Peyer's patch (tissue), 4 donors: Measurements from ENCODE around the gene SSMEM1. TPM values are rescaled to one million over a fixed set of nuclear protein-coding genes. Genes with fewer than 3 reads are reported as not detected.

Source experiments
- DNase-seq, 3 donors: peaks; one replicate each; pipeline ENCODE4 v3.0.0-alpha.2; 2017 to 2019
- H3K27ac ChIP-seq, 4 donors: fragments of 200-600 bp; sonication (generic); one replicate each; pipeline ENCODE4 v1.5.1; 2016 to 2019
- H3K27me3 ChIP-seq, 2 donors: fragments of 200-600 bp; sonication (generic); one replicate each; pipeline ENCODE4 v1.5.1; 2019
- H3K36me3 ChIP-seq, 3 donors: fragments of 200-600 bp; sonication (generic); one replicate each; pipeline ENCODE4 v1.5.1; 2016 to 2019
- H3K4me1 ChIP-seq, 4 donors: fragments of 200-600 bp; sonication (generic); one replicate each; pipeline ENCODE4 v1.5.1; 2016 to 2019
- H3K4me3 ChIP-seq, 4 donors: fragments of 200-600 bp; sonication (generic); 1 replicate in 3 of 4; 2 replicates in 1 of 4; pipeline ENCODE4 v1.5.1; 2016 to 2019; ENCODE audit warnings: mild to moderate bottlenecking in 1 of 4
- H3K9me3 ChIP-seq, 4 donors: fragments of 200-600 bp; sonication (generic); one replicate each; pipeline ENCODE4 v1.5.1; 2016 to 2019; ENCODE audit warnings: mild to moderate bottlenecking in 1 of 4
- POLR2A ChIP-seq, 2 donors: fragments of 450-650 bp; IDR thresholded peaks; one replicate each; pipeline ENCODE4 v1.5.1; 2017; ENCODE audit warnings: antibody characterized with exemption in 2 of 2, mild to moderate bottlenecking in 2 of 2, moderate library complexity in 2 of 2
- total RNA-seq, 4 donors: library from RNA; depleted of rRNA; stranded (reverse); fragments of >200 nt; gene quantifications; one replicate each; pipeline ENCODE4 v1.1.0, GENCODE V29; 2016
- TF ChIP-seq, protein P1 (sequence below), 6 experiments: fragments of 450-650 bp in 4 of 6; fragments of 200-600 bp in 2 of 6; sonication (generic) in 1 of 6; IDR thresholded peaks; one replicate each; pipeline ENCODE4 v1.5.1; 2017 to 2019; ENCODE audit warnings: antibody characterized with exemption in 6 of 6, mild to moderate bottlenecking in 3 of 6, moderate library complexity in 1 of 6

The SSMEM1 gene
- total RNA-seq, 4 donors from 2014 or later, result not detected

DNA sequence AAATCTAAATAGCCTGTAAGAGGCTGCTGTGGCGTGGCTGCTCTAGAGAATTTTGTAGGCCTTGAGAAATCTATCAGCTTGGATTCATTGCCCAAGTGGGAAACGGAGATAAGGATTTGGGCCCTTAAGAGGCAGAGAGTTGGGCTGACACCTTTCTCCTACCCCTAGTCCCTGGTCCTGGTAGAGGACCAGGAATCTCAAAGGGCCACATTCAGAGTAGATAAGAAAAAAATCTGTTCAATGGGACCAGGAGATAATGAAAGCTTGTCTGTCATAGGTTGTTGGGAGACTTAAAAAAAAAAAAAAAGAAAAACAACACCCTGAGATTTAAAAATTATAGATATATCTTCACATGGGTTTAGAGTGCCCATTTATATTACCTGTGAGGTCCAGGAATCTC is 20.3 kb upstream of the SSMEM1 start:
- no peak overlapping the region for H3K4me3 ChIP-seq
- DNase-seq, result no peak
- H3K4me1 ChIP-seq, result no peaks in the 10 kb centered on the region
- H3K36me3 ChIP-seq, result peaks cover 0 to 51% (median 0%) of the 10 kb centered on the region in 3 donors
- TF ChIP-seq, protein P1, sequence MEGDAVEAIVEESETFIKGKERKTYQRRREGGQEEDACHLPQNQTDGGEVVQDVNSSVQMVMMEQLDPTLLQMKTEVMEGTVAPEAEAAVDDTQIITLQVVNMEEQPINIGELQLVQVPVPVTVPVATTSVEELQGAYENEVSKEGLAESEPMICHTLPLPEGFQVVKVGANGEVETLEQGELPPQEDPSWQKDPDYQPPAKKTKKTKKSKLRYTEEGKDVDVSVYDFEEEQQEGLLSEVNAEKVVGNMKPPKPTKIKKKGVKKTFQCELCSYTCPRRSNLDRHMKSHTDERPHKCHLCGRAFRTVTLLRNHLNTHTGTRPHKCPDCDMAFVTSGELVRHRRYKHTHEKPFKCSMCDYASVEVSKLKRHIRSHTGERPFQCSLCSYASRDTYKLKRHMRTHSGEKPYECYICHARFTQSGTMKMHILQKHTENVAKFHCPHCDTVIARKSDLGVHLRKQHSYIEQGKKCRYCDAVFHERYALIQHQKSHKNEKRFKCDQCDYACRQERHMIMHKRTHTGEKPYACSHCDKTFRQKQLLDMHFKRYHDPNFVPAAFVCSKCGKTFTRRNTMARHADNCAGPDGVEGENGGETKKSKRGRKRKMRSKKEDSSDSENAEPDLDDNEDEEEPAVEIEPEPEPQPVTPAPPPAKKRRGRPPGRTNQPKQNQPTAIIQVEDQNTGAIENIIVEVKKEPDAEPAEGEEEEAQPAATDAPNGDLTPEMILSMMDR (IDR thresholded peaks at IDR 0.05), result no peak
- no peak for TF ChIP-seq POLR2A (IDR thresholded peaks at IDR 0.05)
- no peaks in the 10 kb centered on the region for H3K9me3 ChIP-seq
- H3K27me3 ChIP-seq, result no peaks in the 10 kb centered on the region
- H3K27ac ChIP-seq, result no peak overlapping the region

GRCh38 chr7:130189343-130189742 is 18.3 kb upstream of the SSMEM1 start:
- no peaks in the 10 kb centered on the region for H3K9me3 ChIP-seq
- H3K27ac ChIP-seq, result no peak overlapping the region
- H3K4me3 ChIP-seq, result no peak overlapping the region
- peaks cover 0 to 47% (median 0%) of the 10 kb centered on the region in 3 donors for H3K36me3 ChIP-seq
- TF ChIP-seq, protein P1 (IDR thresholded peaks at IDR 0.05), result no peak
- TF ChIP-seq POLR2A (IDR thresholded peaks at IDR 0.05), result no peak
- H3K27me3 ChIP-seq, result no peaks in the 10 kb centered on the region
- no peak for DNase-seq
- no peaks in the 10 kb centered on the region for H3K4me1 ChIP-seq

DNA sequence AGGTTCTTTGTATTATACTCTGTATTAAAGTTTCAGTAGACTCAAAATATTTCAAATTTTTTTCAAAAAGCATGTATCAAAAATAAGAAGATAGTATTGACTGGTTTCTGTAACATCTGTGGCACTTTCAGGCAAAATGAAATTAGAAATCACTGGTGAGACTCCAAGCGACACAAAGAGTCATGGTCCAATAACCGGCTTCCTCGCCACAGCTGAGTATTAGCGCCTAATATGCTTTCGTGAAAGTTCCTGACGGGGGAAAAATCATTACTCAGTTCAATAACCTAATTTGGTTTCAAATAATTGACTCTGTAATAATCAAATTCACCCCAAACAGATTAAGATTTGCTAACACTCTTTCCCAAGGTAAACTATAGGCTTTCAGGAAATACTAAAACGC is 15.9 kb upstream of the SSMEM1 start:
- no peak overlapping the region for H3K4me3 ChIP-seq
- H3K9me3 ChIP-seq, result no peaks in the 10 kb centered on the region
- H3K27me3 ChIP-seq, result no peaks in the 10 kb centered on the region
- H3K36me3 ChIP-seq, result peaks cover 0 to 49% (median 0%) of the 10 kb centered on the region in 3 donors
- no peak for DNase-seq
- no peak for TF ChIP-seq POLR2A (IDR thresholded peaks at IDR 0.05)
- TF ChIP-seq, protein P1 (IDR thresholded peaks at IDR 0.05), result no peak
- no peaks in the 10 kb centered on the region for H3K4me1 ChIP-seq
- H3K27ac ChIP-seq, result no peak overlapping the region

- no peak for DNase-seq
- Histone ChIP-seq H3K27ac (no peak overlapping the region), H3K36me3 (peaks cover 0 to 58% (median 0%) of the 10 kb centered on the region in 3 donors)
Measured at GRCh38 chr7:130195396-130195795, 12.3 kb upstream of the SSMEM1 start.

DNA sequence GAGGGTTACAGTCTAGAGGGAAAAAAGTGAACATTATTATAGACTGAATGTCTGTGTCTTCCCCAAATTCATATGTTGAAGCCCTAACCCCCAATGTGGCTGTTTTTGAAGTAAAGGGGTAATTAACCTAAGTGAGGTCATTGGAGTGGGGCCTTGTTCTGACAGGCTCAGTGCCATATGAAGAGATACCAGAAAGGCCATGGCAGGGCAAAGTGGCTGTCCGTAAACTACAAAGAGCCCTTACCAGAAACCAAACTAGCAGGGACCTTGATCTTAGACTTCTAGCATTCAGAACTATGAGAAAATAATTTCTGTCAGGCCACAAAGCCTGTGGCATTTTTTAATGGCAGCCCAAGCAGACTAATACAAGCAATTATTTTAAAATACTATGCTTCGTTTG is 11.2 kb upstream of the SSMEM1 start:
- no peak overlapping the region for H3K4me3 ChIP-seq

More at GRCh38 chr7:130195396-130195795, 12.3 kb upstream of the SSMEM1 start:
- no peaks in the 10 kb centered on the region for H3K9me3 ChIP-seq
- H3K27me3 ChIP-seq, result no peaks in the 10 kb centered on the region
- H3K4me3 ChIP-seq, result no peak overlapping the region
- no peaks in the 10 kb centered on the region for H3K4me1 ChIP-seq
- TF ChIP-seq, protein P1 (IDR thresholded peaks at IDR 0.05), result no peak
- TF ChIP-seq POLR2A (IDR thresholded peaks at IDR 0.05), result no peak

More for the DNA sequence above, 11.2 kb upstream of the SSMEM1 start:
- no peak for DNase-seq
- TF ChIP-seq, protein P1 (IDR thresholded peaks at IDR 0.05), result no peak
- no peak for TF ChIP-seq POLR2A (IDR thresholded peaks at IDR 0.05)
- H3K27me3 ChIP-seq, result no peaks in the 10 kb centered on the region
- H3K27ac ChIP-seq, result no peak overlapping the region
- peaks cover 0 to 5% (median 0%) of the 10 kb centered on the region in 4 donors for H3K4me1 ChIP-seq
- H3K9me3 ChIP-seq, result no peaks in the 10 kb centered on the region
- peaks cover 0 to 50% (median 0%) of the 10 kb centered on the region in 3 donors for H3K36me3 ChIP-seq
